Measurements from ENCODE around the gene DLEC1.

The DLEC1 gene

DNA sequence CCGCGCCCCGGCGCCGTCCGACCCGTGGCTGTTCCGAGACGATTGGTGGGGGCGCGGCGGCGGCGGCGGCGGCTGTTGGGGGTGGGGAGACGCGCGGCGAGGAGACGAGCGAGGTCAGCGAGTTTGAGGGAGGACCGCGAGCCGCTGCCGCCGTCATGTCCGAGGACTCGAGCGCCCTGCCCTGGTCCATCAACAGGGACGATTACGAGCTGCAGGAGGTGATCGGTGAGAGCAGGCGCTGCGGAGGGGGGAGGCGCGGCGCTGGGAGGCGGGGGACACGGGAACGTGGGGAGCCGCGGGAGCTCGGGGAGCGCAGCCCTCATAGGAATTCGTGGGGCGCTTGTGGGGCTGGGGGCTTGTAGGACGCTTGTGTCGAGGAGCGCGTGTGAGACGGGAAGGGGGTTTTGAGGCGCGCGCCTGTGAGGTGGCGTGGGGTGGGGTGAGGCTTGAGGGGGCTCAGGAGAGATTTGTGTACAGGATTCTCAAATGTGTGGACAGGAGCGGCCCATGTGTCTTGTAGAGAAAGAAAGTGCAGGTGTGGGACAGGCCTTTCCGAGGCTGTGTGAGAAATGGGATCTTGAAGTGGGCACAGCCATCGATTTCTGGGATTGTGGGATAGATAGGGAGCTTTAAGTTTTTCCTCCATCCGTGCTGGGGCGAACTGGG is 126.8 kb downstream of the DLEC1 start:
- peak; percentile 55 for DNase-seq

DNA sequence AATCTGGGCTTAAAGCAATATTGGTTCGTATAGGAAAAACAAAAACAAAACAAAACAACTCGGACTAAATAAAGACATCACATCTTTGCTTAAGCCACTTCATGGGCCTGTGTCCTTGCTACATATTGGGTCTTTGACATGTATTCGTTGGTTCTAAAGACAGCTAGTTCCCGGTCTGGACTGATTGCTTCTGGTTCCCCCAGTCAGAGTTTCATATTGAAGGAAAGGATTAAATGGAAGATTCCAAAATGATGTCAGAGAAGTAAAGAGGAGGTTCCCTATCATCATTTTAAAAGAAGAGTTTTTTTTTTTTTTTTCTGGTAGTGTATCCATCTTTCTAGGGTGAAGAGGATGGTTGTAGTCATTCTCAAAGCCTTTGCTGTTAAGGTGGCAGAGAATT is 128.6 kb downstream of the DLEC1 start:
- DNase-seq = no peak

DNA sequence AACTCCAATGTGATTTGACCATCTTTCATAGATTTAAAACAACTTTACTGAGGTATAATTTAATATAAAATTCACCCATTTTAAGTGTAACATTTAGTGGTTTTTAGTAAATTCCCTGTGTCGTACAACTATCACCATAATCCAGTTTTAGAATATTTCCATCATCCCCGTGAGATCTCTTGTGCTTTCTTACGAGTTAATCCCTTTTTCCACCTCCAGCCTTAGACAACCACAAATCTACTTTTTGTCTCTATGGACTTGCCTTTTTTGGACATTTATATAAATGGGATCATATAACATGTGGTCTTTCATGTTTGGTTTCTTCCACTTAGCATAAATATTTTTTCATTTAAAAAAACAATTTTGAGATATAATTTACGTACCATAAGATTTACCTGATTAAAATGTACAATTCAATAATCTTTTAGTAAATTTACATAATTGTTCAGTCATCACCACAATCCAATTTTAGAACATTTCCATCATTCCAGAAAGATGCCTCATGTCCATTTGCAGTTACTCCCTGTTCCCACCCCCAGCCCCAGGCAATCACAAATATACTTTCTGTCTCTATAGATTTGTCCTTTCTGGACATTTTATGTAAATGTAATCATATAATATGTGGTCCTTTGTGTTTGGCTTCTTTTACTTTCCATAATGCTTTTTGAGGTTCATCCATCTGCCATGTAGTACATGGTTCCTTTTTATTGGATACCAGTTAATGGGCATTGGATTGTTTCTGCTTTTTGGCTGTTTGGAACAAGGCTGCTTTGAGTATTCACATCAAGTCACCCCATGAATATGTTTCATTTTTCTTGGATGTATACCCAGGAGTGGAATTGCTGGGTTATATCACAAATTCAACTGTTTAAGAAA is 129.4 kb downstream of the DLEC1 start:
- no peak for DNase-seq

DNA sequence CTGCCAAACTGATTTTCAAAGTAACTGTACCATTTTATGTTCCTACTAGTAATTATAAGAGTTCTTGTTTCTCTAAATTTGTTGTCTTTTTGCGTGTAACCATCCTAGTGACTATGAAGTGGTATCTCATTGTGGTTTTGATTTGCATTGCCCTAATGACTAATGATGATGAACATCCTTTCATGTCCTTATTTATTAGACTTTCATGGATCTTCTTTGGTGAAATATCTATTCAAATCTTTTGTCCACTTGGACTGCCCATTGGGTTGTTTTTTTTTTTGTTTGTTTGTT is 130.0 kb downstream of the DLEC1 start:
- no peak for DNase-seq

DNA sequence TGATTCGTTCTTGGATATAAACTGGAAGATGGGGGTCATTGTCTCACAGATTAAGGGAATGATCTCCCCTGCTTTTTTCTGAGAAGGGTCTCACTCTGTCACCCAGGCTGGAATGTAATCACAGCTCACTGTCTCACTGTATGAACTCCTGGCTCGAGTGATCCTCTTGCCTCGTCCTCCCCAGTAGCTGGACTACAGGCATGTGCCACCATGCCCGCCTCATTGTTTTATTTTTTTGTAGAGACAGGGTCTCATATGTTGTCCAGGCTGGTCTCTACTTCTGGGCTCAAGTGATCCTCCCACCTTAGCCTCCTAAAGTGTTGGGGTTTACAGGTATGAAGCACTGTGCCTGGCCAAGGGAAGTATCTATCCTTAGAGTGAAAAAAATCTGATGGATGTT is 131.7 kb downstream of the DLEC1 start:
- DNase-seq = no peak

GRCh38 chr3:38171622-38172021 is 132.6 kb downstream of the DLEC1 start:
- DNase-seq = no peak

Data from retina (tissue), 1 donor.